HL-60/S4 treated with retinoic acid at 250 ng/mL for 4 days and 3 days (cell line): ENCODE data around the gene RALY.
"Not testable (repeated sequence)": the region's sequence is repeated elsewhere in the genome, so short reads cannot be mapped to it uniquely, and the experiment has no call there.

Source experiments
- in situ Hi-C: fragments of 300-500 bp; cut with MboI; formaldehyde crosslinking; loops from 2 replicates; pipeline ENCODE4 v1.7.0; 2022; ENCODE audit warnings: low sequenced_read_pairs

RALY gene

GRCh38 chr20:34131491-34131890 lies 137.8 kb downstream of the RALY start:
- in situ Hi-C loops, result no loop called here

- in situ Hi-C loops, result not testable (repeated sequence)
These were observed 138.8 kb downstream of the RALY start for GRCh38 chr20:34132491-34132890.

- in situ Hi-C loops, result not testable (repeated sequence)
These were observed 139.2 kb downstream of the RALY start for GRCh38 chr20:34132943-34133342.

GRCh38 chr20:34133365-34133860 lies 139.7 kb downstream of the RALY start:
- in situ Hi-C loops, result not testable (repeated sequence)
